ENCODE results near the gene COL6A1. TPM values are rescaled to one million over a fixed set of nuclear protein-coding genes. Genes with fewer than 3 reads are reported as not detected.
A peak's percentile ranks its signal among the peaks of the same experiment; 100 is the strongest.

The COL6A1 gene
- total RNA-seq, 1 experiment from 2014 or later = 193 TPM

DNA sequence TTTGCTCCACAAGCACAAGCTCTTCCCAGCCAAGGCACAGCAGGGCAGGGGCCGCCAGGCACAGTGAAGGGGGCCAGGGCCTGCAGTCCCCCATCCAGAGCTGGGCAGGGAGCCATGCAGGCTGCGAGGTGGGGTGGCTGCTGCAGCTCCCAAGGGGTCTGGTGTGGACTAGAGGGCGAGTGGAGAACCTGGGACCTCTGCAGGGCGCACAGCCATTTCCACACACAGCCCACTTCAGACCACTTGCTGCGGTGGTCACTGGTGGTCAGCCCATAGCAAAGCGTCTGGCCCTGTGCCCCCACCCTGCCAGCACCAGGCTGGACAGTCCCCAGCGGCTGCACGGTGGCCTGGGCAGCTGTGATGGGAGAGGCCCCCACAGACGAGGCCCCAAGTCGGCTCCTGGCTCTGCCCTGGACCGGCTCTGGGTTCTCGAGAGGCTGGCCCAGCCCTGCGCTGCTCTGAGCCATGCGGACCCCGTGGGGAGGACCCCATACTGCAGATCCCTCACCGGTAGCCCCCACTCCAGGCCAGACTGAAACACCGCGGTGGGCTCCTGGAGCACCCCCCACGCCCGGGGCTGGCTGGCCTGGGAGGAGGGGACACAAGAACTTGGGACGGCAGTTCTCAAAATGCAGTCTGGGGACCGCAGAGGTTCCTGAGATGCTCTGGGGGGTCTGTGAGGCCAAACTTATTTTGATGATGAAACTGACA is 69.3 kb downstream of the COL6A1 start:
- no peak overlapping the region for H2BK5ac ChIP-seq (ENCODE audit: insufficient read length, low read length)
- peaks cover 3 to 4% of the 10 kb centered on the region in 2 experiments for H3K4me1 Mint-ChIP-seq
- H3K4ac ChIP-seq (ENCODE audit: low read depth, low read length) = no peak overlapping the region
- H3K14ac ChIP-seq (ENCODE audit: insufficient read depth, low read length) = peak overlapping the region; percentile 6; the same call in 1 of the 2 replicates
- H3K23ac ChIP-seq (ENCODE audit: insufficient read length, low read depth, low read length) = no peak overlapping the region
- no peak overlapping the region for H4K8ac ChIP-seq (replicated peaks; ENCODE audit: insufficient read length, low read depth, low read length)
- no peaks in the 10 kb centered on the region for H4K20me1 ChIP-seq (ENCODE audit: control insufficient read depth, insufficient read depth, insufficient read length)
- H2AK5ac ChIP-seq (ENCODE audit: insufficient read length, low read length) = no peak overlapping the region
- no peaks in the 10 kb centered on the region for H3K23me2 ChIP-seq (ENCODE audit: insufficient read length, low read depth, low read length, poor library complexity, severe bottlenecking)
- H2BK120ac ChIP-seq (ENCODE audit: low read depth, low read length, poor library complexity, severe bottlenecking) = no peak overlapping the region
- peaks cover 6% of the 10 kb centered on the region; the same call in 1 of the 2 replicates for H3K27me3 Mint-ChIP-seq (ENCODE audit: low read depth)
- H2BK15ac ChIP-seq (ENCODE audit: low read depth, low read length) = no peak overlapping the region
- H3K27ac Mint-ChIP-seq = peak overlapping the region in 1 of 3 experiments; percentile 42; a peak in 1 of 7 replicates
- no peak for DNase-seq
- no peak overlapping the region for H4K5ac ChIP-seq (ENCODE audit: insufficient read length, low read depth, low read length)
- no peaks in the 10 kb centered on the region; the same call in 1 of the 2 replicates for H3K4me1 ChIP-seq (ENCODE audit: insufficient read depth, low read length)
- H3K18ac ChIP-seq (ENCODE audit: insufficient read length, low read depth, low read length) = peak overlapping the region; percentile 38
- no peaks in the 10 kb centered on the region for H3K79me2 ChIP-seq (ENCODE audit: insufficient read depth, low read length)
- no peak overlapping the region for H3T11ph ChIP-seq (ENCODE audit: low read length)
- H3K27ac ChIP-seq (ENCODE audit: insufficient read length, low read depth, low read length) = no peak overlapping the region
- no peak overlapping the region for H3K56ac ChIP-seq (ENCODE audit: insufficient read length, low read depth, low read length)
- H3K9me3 Mint-ChIP-seq = peaks cover 0 to 5% of the 10 kb centered on the region in 2 experiments
- no peak overlapping the region for H3K4me3 Mint-ChIP-seq
- TF ChIP-seq, protein P1, sequence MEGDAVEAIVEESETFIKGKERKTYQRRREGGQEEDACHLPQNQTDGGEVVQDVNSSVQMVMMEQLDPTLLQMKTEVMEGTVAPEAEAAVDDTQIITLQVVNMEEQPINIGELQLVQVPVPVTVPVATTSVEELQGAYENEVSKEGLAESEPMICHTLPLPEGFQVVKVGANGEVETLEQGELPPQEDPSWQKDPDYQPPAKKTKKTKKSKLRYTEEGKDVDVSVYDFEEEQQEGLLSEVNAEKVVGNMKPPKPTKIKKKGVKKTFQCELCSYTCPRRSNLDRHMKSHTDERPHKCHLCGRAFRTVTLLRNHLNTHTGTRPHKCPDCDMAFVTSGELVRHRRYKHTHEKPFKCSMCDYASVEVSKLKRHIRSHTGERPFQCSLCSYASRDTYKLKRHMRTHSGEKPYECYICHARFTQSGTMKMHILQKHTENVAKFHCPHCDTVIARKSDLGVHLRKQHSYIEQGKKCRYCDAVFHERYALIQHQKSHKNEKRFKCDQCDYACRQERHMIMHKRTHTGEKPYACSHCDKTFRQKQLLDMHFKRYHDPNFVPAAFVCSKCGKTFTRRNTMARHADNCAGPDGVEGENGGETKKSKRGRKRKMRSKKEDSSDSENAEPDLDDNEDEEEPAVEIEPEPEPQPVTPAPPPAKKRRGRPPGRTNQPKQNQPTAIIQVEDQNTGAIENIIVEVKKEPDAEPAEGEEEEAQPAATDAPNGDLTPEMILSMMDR (conservative IDR thresholded peaks at IDR 0.05) = no peak
- no peaks in the 10 kb centered on the region for H3K9me3 ChIP-seq (ENCODE audit: control insufficient read depth, low read depth, low read length)
- H2BK12ac ChIP-seq (ENCODE audit: insufficient read length, low read depth, low read length) = no peak overlapping the region
- WGBS (ENCODE audit: extremely low coverage, insufficient read length, low lambda C conversion rate) = no CpG with 5 or more reads among the region's 22 CpGs
- no peaks in the 10 kb centered on the region for H3K79me1 ChIP-seq (ENCODE audit: insufficient read depth, low read depth, low read length, poor library complexity, severe bottlenecking)
- no peaks in the 10 kb centered on the region for H3K27me3 ChIP-seq (ENCODE audit: insufficient read depth, low read length)
- no peaks in the 10 kb centered on the region; a peak in 1 of 7 replicates for H3K36me3 Mint-ChIP-seq (ENCODE audit: insufficient read depth in 1 of 3, low read depth in 3 of 3)
- H4K91ac ChIP-seq (ENCODE audit: insufficient read length, low read depth, low read length) = no peak overlapping the region
- no peak overlapping the region for H3K4me2 ChIP-seq (ENCODE audit: insufficient read depth, insufficient read length, low read length)
- no peak overlapping the region for H2AFZ ChIP-seq (ENCODE audit: low read length)
- no peak overlapping the region for H2BK20ac ChIP-seq (ENCODE audit: low read depth, low read length, poor library complexity, severe bottlenecking)
- H3K9ac ChIP-seq (ENCODE audit: extremely low read depth, insufficient read length, low read length) = no peak overlapping the region
